HL-60 (cell line): ENCODE results near the gene DUSP6.

Experiments
- DNase-seq, 2 experiments: peaks; one replicate each; pipeline ENCODE4 v3.0.0-alpha.2; 2010 to 2020; ENCODE audit warnings: low read depth in 1 of 2, low spot score in 1 of 2
- H3K27ac ChIP-seq: fragments of 250-450 bp; sonication (Bioruptor Pico); replicated peaks from 2 replicates; pipeline ENCODE4 v1.5.1; 2020; ENCODE audit warnings: mild to moderate bottlenecking, moderate library complexity
- H3K27me3 ChIP-seq: fragments of 250-450 bp; sonication (Bioruptor Pico); 2 replicates; pipeline ENCODE4 v1.5.1; 2021; ENCODE audit warnings: mild to moderate bottlenecking, moderate library complexity; ENCODE audit not compliant: insufficient read depth, poor library complexity, severe bottlenecking
- H3K4me3 ChIP-seq: replicated peaks from 2 replicates; pipeline ENCODE4 v1.5.1; 2011; ENCODE audit warnings: mild to moderate bottlenecking, control low read depth, low read length; ENCODE audit not compliant: insufficient read depth
- CTCF ChIP-seq: IDR thresholded peaks from one replicate; pipeline ENCODE4 v1.5.1; 2011; ENCODE audit warnings: low read length, control low read depth, inconsistent platforms; ENCODE audit not compliant: insufficient read depth
- GABPA ChIP-seq: IDR thresholded peaks from 2 replicates; pipeline ENCODE4 v1.6.1; 2012; ENCODE audit warnings: low read depth
- POLR2AphosphoS5 ChIP-seq: IDR thresholded peaks from 2 replicates; pipeline ENCODE4 v1.6.1; 2012; ENCODE audit warnings: low read depth
- SPI1 ChIP-seq: IDR thresholded peaks from 2 replicates; pipeline ENCODE4 v1.6.1; 2012; ENCODE audit warnings: low read depth, mild to moderate bottlenecking, borderline replicate concordance
- TF ChIP-seq, protein P1 (sequence below): IDR thresholded peaks from 2 replicates; pipeline ENCODE4 v1.6.1; 2012; ENCODE audit warnings: low read depth; ENCODE audit not compliant: insufficient replicate concordance

DUSP6 gene

GRCh38 chr12:89363084-89363483 is 10.8 kb upstream of the DUSP6 start:
- H3K4me3 ChIP-seq: no peak overlapping the region
- DNase-seq: no peak
- no peaks in the 10 kb centered on the region for H3K27me3 ChIP-seq
- no peak overlapping the region for H3K27ac ChIP-seq
- TF ChIP-seq, protein P1, sequence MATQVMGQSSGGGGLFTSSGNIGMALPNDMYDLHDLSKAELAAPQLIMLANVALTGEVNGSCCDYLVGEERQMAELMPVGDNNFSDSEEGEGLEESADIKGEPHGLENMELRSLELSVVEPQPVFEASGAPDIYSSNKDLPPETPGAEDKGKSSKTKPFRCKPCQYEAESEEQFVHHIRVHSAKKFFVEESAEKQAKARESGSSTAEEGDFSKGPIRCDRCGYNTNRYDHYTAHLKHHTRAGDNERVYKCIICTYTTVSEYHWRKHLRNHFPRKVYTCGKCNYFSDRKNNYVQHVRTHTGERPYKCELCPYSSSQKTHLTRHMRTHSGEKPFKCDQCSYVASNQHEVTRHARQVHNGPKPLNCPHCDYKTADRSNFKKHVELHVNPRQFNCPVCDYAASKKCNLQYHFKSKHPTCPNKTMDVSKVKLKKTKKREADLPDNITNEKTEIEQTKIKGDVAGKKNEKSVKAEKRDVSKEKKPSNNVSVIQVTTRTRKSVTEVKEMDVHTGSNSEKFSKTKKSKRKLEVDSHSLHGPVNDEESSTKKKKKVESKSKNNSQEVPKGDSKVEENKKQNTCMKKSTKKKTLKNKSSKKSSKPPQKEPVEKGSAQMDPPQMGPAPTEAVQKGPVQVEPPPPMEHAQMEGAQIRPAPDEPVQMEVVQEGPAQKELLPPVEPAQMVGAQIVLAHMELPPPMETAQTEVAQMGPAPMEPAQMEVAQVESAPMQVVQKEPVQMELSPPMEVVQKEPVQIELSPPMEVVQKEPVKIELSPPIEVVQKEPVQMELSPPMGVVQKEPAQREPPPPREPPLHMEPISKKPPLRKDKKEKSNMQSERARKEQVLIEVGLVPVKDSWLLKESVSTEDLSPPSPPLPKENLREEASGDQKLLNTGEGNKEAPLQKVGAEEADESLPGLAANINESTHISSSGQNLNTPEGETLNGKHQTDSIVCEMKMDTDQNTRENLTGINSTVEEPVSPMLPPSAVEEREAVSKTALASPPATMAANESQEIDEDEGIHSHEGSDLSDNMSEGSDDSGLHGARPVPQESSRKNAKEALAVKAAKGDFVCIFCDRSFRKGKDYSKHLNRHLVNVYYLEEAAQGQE: no peak
- TF ChIP-seq CTCF (no peak), SPI1 (no peak), POLR2AphosphoS5 (no peak), GABPA (no peak)

DNA sequence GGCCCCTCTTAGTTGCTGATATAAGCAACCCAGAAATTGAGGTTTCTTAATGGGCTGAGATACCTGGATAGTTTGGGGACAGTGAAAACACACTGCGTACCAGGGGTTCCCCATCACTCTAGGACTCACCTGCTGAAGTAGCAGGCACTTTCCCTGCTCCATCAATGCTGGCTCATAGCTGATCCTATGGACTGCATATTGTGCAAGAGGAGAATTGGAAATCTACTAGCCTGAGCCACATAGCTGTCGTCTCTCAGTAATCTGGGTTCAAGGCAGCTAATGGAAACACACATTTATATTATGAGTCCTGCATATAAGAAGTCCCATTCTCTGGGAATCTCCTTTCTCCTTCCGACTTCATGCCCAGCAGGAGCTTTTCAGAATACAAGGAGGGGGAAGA is 7.3 kb upstream of the DUSP6 start:
- DNase-seq: no peak
- TF ChIP-seq CTCF (no peak), SPI1 (no peak), GABPA (no peak), POLR2AphosphoS5 (no peak)
- TF ChIP-seq, protein P1: no peak
- Histone ChIP-seq H3K4me3 (no peak overlapping the region), H3K27me3 (no peaks in the 10 kb centered on the region), H3K27ac (no peak overlapping the region)

DNA sequence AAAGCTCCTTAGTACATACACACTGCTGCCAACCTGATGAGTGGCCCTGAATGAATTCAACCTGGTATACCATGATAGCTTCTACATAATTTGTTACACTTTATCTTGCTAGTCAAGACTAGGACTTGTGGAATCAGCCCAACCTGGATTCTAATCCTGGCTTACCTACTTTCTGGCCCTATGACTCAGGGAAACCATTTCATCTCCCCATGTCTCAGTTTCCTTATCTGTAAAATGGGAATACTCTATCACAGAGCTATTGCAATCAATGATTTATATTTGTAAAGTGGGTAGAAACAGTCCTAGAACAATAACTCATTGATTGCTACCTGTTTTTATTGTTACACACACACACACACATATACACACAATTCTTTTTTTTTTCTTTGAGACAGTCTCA is 6.5 kb upstream of the DUSP6 start:
- H3K27me3 ChIP-seq: no peaks in the 10 kb centered on the region
- H3K4me3 ChIP-seq: no peak overlapping the region
- H3K27ac ChIP-seq: no peak overlapping the region
- TF ChIP-seq SPI1 (no peak), GABPA (no peak), POLR2AphosphoS5 (no peak), CTCF (no peak)
- TF ChIP-seq, protein P1: no peak
- no peak for DNase-seq
